Measurements from ENCODE around the gene PTPRM.

DNA sequence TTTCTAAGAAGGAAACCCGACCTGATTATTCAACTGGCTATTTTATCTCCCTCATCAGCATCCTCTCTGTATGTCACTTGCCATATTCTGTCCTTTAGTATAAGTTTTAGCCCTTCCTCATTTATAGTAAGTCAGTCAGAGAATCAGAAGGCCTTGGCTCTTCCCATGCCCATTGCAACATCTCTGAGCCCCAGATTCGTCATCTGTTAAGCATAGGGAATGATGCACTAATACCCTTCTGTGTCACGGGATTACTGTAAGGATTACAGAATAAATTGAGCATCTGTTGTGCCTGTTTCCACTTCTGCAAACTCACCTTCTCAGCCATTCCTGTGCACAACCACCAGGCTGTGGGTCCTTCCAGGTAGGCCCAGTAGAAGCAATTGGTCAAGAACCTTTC is 784.0 kb downstream of the PTPRM start:
- TF ChIP-seq CTCF (IDR thresholded peaks at IDR 0.05; ENCODE audit: low read depth, low read length, poor library complexity, severe bottlenecking), result no peak
- no peak for TF ChIP-seq EZH2phosphoT487 (IDR thresholded peaks at IDR 0.05; ENCODE audit: borderline replicate concordance, low read length)
